ENCODE data around the gene TMEM175.

TMEM175 gene

GRCh38 chr4:900073-900472 is 32.2 kb upstream of the TMEM175 start:
- no peak for DNase-seq

- DNase-seq = no peak
These were observed 31.5 kb upstream of the TMEM175 start for GRCh38 chr4:900721-901120.

- DNase-seq = no peak
These were observed 30.9 kb upstream of the TMEM175 start for GRCh38 chr4:901192-901910.

- DNase-seq = no peak
These were observed 28.9 kb upstream of the TMEM175 start for GRCh38 chr4:903066-904046.

- DNase-seq = no peak
These were observed 26.5 kb upstream of the TMEM175 start for GRCh38 chr4:905485-906338.

- DNase-seq = no peak
These were observed 25.7 kb upstream of the TMEM175 start for GRCh38 chr4:906339-907102.

GRCh38 chr4:907103-907400 is 25.2 kb upstream of the TMEM175 start:
- DNase-seq = no peak

GRCh38 chr4:907691-908425 is 24.4 kb upstream of the TMEM175 start:
- no peak for DNase-seq

- DNase-seq = no peak
These were observed 23.1 kb upstream of the TMEM175 start for GRCh38 chr4:909131-909571.

GRCh38 chr4:909821-910220 is 22.4 kb upstream of the TMEM175 start:
- DNase-seq = no peak

GRCh38 chr4:910366-911091 is 21.7 kb upstream of the TMEM175 start:
- DNase-seq = no peak

- DNase-seq = no peak
These were observed 21.0 kb upstream of the TMEM175 start for GRCh38 chr4:911221-911751.

GRCh38 chr4:911871-912490 is 20.3 kb upstream of the TMEM175 start:
- DNase-seq = no peak

GRCh38 chr4:912548-913279 is 19.5 kb upstream of the TMEM175 start:
- DNase-seq = no peak

- no peak for DNase-seq
These were observed 19.0 kb upstream of the TMEM175 start for GRCh38 chr4:913280-913618.

GRCh38 chr4:914531-914930 is 17.7 kb upstream of the TMEM175 start:
- DNase-seq = no peak

GRCh38 chr4:915041-915474 is 17.2 kb upstream of the TMEM175 start:
- no peak for DNase-seq

GRCh38 chr4:915595-915994 is 16.7 kb upstream of the TMEM175 start:
- DNase-seq = no peak

- no peak for DNase-seq
These were observed 14.8 kb upstream of the TMEM175 start for GRCh38 chr4:917466-917865.

- DNase-seq = no peak
These were observed 14.3 kb upstream of the TMEM175 start for GRCh38 chr4:917992-918391.

Measured in CD4-positive, alpha-beta T cell treated with Interferon gamma for 1 hour (primary cell).